Thyroid gland (tissue), 4 donors: ENCODE data around the gene RNF14.
"Not testable (repeated sequence)": the region's sequence is repeated elsewhere in the genome, so short reads cannot be mapped to it uniquely, and the experiment has no call there.

Experiments
- CTCF ChIP-seq, 6 experiments: fragments of 200-600 bp in 3 of 6; fragments of 450-650 bp in 3 of 6; sonication (generic) in 3 of 6; IDR thresholded peaks; one replicate each; pipeline ENCODE4 v1.5.1; 2016 to 2019; ENCODE audit warnings: antibody characterized with exemption in 6 of 6, mild to moderate bottlenecking in 2 of 6, inconsistent platforms in 1 of 6, moderate library complexity in 1 of 6
- POLR2A ChIP-seq, 2 donors: fragments of 450-650 bp; IDR thresholded peaks; one replicate each; pipeline ENCODE4 v1.6.1; 2017; ENCODE audit warnings: antibody characterized with exemption in 2 of 2, mild to moderate bottlenecking in 2 of 2, moderate library complexity in 1 of 2

GRCh38 chr5:141922827-141923447 is 46.0 kb upstream of the RNF14 start:
- not testable (repeated sequence) for TF ChIP-seq CTCF, POLR2A (IDR thresholded peaks at IDR 0.05)
